ENCODE measurements around the gene LRRC28.

DNA sequence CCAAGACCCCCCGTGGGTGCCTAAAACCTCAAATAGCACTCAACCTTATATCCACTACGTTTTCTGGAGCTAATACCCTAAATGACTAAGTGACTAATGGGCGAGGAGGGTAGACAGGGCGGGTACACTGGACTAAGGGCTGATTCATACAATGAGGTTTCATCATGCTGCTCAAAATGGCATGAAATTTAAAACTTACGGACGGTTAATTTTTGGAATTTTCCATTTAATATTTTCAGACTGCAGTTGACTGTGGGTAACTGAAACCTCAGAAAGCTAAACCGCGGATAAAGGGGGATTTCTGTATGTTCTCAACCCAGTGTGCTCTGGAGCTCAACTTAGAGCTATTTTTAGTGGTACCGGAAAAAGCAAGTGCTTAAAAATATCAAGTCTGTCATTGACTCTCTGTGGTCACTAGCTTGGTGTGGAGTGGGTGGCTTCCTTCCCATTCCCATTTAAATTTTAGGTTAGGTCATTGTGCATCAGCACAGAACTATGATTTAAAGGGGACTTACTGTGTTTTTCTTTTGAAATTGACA lies 72.9 kb downstream of the LRRC28 start:
- TF ChIP-seq, protein P1, sequence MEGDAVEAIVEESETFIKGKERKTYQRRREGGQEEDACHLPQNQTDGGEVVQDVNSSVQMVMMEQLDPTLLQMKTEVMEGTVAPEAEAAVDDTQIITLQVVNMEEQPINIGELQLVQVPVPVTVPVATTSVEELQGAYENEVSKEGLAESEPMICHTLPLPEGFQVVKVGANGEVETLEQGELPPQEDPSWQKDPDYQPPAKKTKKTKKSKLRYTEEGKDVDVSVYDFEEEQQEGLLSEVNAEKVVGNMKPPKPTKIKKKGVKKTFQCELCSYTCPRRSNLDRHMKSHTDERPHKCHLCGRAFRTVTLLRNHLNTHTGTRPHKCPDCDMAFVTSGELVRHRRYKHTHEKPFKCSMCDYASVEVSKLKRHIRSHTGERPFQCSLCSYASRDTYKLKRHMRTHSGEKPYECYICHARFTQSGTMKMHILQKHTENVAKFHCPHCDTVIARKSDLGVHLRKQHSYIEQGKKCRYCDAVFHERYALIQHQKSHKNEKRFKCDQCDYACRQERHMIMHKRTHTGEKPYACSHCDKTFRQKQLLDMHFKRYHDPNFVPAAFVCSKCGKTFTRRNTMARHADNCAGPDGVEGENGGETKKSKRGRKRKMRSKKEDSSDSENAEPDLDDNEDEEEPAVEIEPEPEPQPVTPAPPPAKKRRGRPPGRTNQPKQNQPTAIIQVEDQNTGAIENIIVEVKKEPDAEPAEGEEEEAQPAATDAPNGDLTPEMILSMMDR (IDR thresholded peaks at IDR 0.05), result no peak
- no peak for TF ChIP-seq EZH2 (IDR thresholded peaks at IDR 0.05; ENCODE audit: borderline replicate concordance, insufficient read depth, low read depth, low read length, poor library complexity, severe bottlenecking)
